ENCODE data around the gene RBM18. TPM values are rescaled to one million over a fixed set of nuclear protein-coding genes. Genes with fewer than 3 reads are reported as not detected.
A peak's percentile ranks its signal among the peaks of the same experiment; 100 is the strongest.

RBM18 gene
- polyA plus RNA-seq, 2 donors = 3.1 to 6.3 TPM

DNA sequence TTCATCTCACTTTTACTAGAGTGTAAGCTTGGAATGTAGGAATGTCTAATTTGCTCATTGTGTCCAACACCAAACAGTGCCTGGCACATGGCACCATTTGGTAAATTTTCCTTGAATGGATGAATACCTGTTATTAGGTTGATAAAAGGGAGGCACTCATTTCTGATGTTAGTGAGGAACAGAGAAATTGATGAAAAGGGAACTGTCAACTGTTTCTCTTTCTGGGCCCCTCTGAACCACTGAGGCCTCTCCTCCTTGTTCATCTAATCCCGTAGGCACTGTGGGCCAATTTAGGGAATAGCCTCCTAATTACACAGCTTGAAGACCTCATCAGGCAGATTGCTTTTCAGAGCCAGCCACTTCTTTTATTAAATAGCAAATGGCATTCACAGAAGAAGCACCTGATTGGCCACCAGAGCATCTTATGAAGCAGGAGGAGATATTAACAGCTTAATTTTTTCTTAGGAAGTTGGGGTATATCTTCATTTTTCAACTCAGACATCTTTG lies 22.6 kb upstream of the RBM18 start:
- H3K4me1 ChIP-seq (ENCODE audit: control insufficient read depth in 2 of 2, insufficient read depth in 2 of 2, low read length in 1 of 2) = no peaks in the 10 kb centered on the region
- no peak overlapping the region for H3K4me3 ChIP-seq (ENCODE audit: low read depth in 1 of 2, low read length in 2 of 2)
- no peak overlapping the region for H3K27ac ChIP-seq (ENCODE audit: low read depth in 2 of 2, low read length in 1 of 2)
- no peaks in the 10 kb centered on the region for H3K27me3 ChIP-seq (ENCODE audit: control insufficient read depth in 1 of 2, insufficient read depth in 2 of 2, low read length in 2 of 2)
- no peaks in the 10 kb centered on the region for H3K9me3 ChIP-seq (ENCODE audit: control insufficient read depth in 2 of 2, insufficient read depth in 1 of 2, low read depth in 1 of 2, low read length in 1 of 2)
- peaks cover 7 to 17% of the 10 kb centered on the region in 2 donors for H3K36me3 ChIP-seq (ENCODE audit: control insufficient read depth in 2 of 2, insufficient read depth in 2 of 2, low read length in 1 of 2)
- WGBS, 2 donors = 82 to 86% methylated on average over 1 of the region's 1 CpG

DNA sequence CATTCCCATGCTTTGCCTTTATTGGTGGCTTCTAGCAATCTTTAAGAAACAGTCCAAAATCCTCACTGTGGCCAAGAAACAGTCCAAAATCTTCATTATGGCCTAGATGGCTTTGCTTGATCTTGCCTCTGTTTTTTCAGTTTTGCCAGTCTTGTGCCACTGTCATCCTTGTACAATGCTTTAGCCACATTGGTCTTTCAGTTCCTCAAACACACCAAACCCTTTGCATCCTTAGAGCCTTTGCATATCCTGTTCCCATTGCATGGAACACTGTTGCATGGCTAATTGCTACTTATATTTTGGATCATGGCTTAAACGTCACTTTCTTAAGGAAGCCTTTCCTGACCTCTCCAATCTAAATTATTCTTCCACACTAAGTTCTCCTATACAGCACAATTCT lies 22.1 kb upstream of the RBM18 start:
- no peaks in the 10 kb centered on the region for H3K4me1 ChIP-seq (ENCODE audit: control insufficient read depth in 2 of 2, insufficient read depth in 2 of 2, low read length in 1 of 2)
- no peak overlapping the region for H3K27ac ChIP-seq (ENCODE audit: low read depth in 2 of 2, low read length in 1 of 2)
- no peaks in the 10 kb centered on the region for H3K27me3 ChIP-seq (ENCODE audit: control insufficient read depth in 1 of 2, insufficient read depth in 2 of 2, low read length in 2 of 2)
- no peaks in the 10 kb centered on the region for H3K9me3 ChIP-seq (ENCODE audit: control insufficient read depth in 2 of 2, insufficient read depth in 1 of 2, low read depth in 1 of 2, low read length in 1 of 2)
- 78 to 89% methylated on average over 1 of the region's 1 CpG for WGBS, 2 donors
- no peak overlapping the region for H3K4me3 ChIP-seq (ENCODE audit: low read depth in 1 of 2, low read length in 2 of 2)
- peaks cover 7 to 17% of the 10 kb centered on the region in 2 donors for H3K36me3 ChIP-seq (ENCODE audit: control insufficient read depth in 2 of 2, insufficient read depth in 2 of 2, low read length in 1 of 2)

DNA sequence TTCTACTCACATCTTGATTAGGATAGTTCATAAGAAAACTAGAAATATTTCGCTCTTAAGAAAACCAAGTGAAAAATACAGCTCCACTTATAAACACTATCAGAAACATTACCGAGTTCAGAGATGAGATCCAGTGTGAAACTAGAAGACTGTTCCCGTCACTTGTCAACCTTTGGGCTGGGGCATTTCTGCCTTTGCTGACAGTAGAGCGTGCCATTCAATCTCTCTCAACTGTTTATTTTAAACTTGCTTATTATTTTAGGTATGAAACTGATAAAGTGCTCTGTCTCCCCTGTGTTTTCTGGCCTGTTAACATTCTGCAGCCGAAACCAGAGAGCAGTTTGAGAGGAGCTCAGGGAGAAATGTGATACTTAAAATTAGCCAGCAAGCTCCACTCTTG lies 16.7 kb upstream of the RBM18 start:
- 91 to 92% methylated on average over 5 of the region's 5 CpGs for WGBS, 2 donors
- peaks cover 10 to 13% of the 10 kb centered on the region in 2 donors for H3K36me3 ChIP-seq (ENCODE audit: control insufficient read depth in 2 of 2, insufficient read depth in 2 of 2, low read length in 1 of 2)
- H3K4me1 ChIP-seq (ENCODE audit: control insufficient read depth in 2 of 2, insufficient read depth in 2 of 2, low read length in 1 of 2) = no peaks in the 10 kb centered on the region
- H3K9me3 ChIP-seq (ENCODE audit: control insufficient read depth in 2 of 2, insufficient read depth in 1 of 2, low read depth in 1 of 2, low read length in 1 of 2) = no peaks in the 10 kb centered on the region
- no peak overlapping the region for H3K27ac ChIP-seq (ENCODE audit: low read depth in 2 of 2, low read length in 1 of 2)
- no peaks in the 10 kb centered on the region for H3K27me3 ChIP-seq (ENCODE audit: control insufficient read depth in 1 of 2, insufficient read depth in 2 of 2, low read length in 2 of 2)
- H3K4me3 ChIP-seq (ENCODE audit: low read depth in 1 of 2, low read length in 2 of 2) = no peak overlapping the region

DNA sequence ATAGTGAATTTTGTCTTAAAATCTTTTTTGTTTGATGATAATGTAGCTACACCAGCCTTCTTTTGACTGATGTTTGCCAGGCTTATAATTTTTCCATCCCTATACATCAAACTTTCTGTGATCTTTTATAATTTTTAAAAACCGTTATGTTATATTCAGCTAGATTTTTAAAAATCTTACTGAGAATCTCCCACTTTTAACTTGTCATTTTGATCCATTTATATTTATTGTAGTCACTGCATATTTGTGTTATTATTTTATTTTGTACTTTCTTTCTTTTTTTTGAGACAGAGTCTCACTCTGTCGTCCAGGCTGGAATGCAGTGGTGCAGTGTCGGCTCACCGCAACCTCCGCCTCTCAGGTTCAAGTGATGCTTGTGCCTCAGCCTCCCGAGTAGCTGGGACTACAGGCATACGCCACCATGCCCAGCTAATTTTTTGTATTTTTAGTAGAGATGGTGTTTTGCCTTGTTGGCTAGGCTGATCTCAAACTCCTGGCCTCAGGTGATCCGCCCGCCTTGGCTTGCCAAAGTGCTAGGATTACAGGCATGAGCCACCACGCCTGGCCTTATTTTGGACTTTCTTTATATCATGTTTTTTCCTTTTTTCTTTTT lies 12.8 kb upstream of the RBM18 start:
- Histone ChIP-seq H3K27me3 (ENCODE audit: control insufficient read depth in 1 of 2, insufficient read depth in 2 of 2, low read length in 2 of 2) (no peaks in the 10 kb centered on the region), H3K36me3 (ENCODE audit: control insufficient read depth in 2 of 2, insufficient read depth in 2 of 2, low read length in 1 of 2) (peaks cover 3 to 8% of the 10 kb centered on the region in 2 donors), H3K27ac (ENCODE audit: low read depth in 2 of 2, low read length in 1 of 2) (no peak overlapping the region), H3K9me3 (ENCODE audit: control insufficient read depth in 2 of 2, insufficient read depth in 1 of 2, low read depth in 1 of 2, low read length in 1 of 2) (no peaks in the 10 kb centered on the region), H3K4me1 (ENCODE audit: control insufficient read depth in 2 of 2, insufficient read depth in 2 of 2, low read length in 1 of 2) (no peaks in the 10 kb centered on the region), H3K4me3 (ENCODE audit: low read depth in 1 of 2, low read length in 2 of 2) (no peak overlapping the region)
- WGBS, 2 donors = 97 to 98% methylated on average over 10 of the region's 10 CpGs

DNA sequence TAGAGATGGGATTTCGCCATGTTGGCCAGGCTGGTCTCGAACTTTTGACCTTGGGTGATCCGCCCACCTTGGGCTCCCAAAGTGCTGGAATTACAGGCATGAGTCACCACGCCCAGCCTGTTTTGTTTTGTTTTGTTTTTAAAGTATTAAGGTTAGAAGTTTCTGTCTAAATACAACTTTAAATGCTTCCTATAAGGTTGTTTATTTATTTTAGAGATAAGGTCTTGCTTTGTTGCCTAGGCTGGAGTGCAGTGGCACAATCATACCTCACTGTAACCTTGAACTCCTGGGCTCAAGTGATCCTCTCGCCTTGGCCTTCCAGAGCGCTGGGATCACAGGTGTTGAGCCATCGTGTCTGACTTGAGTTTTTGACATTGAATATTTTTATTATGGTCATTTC lies 11.5 kb upstream of the RBM18 start:
- H3K36me3 ChIP-seq (ENCODE audit: control insufficient read depth in 2 of 2, insufficient read depth in 2 of 2, low read length in 1 of 2) = peaks cover 3 to 7% of the 10 kb centered on the region in 2 donors
- H3K27ac ChIP-seq (ENCODE audit: low read depth in 2 of 2, low read length in 1 of 2) = no peak overlapping the region

DNA sequence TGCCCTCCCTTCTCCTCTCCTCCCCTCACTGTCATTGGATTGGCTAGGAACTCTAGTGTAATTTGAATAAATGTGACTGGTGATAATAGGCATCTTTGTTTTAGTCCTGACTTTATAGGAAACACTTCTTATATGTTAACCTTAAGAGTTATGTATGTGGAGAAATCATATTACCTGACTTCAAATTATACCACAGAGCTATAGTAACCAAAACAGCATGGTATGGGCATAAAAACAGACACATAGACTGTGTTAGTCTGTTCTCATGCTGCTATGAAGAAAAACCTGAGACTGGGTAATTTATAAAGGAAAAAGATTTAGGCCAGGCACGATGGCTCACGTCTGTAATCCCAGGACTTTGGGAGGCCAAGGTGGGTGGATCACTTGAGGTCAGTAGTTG lies 9.4 kb upstream of the RBM18 start:
- Histone ChIP-seq H3K27ac (ENCODE audit: low read depth in 2 of 2, low read length in 1 of 2) (no peak overlapping the region), H3K36me3 (ENCODE audit: control insufficient read depth in 2 of 2, insufficient read depth in 2 of 2, low read length in 1 of 2) (peaks cover 0 to 6% of the 10 kb centered on the region in 2 donors), H3K9me3 (ENCODE audit: control insufficient read depth in 2 of 2, insufficient read depth in 1 of 2, low read depth in 1 of 2, low read length in 1 of 2) (no peaks in the 10 kb centered on the region), H3K27me3 (ENCODE audit: control insufficient read depth in 1 of 2, insufficient read depth in 2 of 2, low read length in 2 of 2) (no peaks in the 10 kb centered on the region), H3K4me1 (ENCODE audit: control insufficient read depth in 2 of 2, insufficient read depth in 2 of 2, low read length in 1 of 2) (no peaks in the 10 kb centered on the region), H3K4me3 (ENCODE audit: low read depth in 1 of 2, low read length in 2 of 2) (no peak overlapping the region)
- WGBS, 2 donors = 93 to 100% methylated on average over 2 of the region's 2 CpGs

More for the DNA sequence above, 11.5 kb upstream of the RBM18 start:
- H3K4me1 ChIP-seq (ENCODE audit: control insufficient read depth in 2 of 2, insufficient read depth in 2 of 2, low read length in 1 of 2) = no peaks in the 10 kb centered on the region
- H3K4me3 ChIP-seq (ENCODE audit: low read depth in 1 of 2, low read length in 2 of 2) = no peak overlapping the region
- 91 to 95% methylated on average over 7 of the region's 7 CpGs for WGBS, 2 donors
- H3K27me3 ChIP-seq (ENCODE audit: control insufficient read depth in 1 of 2, insufficient read depth in 2 of 2, low read length in 2 of 2) = no peaks in the 10 kb centered on the region
- no peaks in the 10 kb centered on the region for H3K9me3 ChIP-seq (ENCODE audit: control insufficient read depth in 2 of 2, insufficient read depth in 1 of 2, low read depth in 1 of 2, low read length in 1 of 2)

DNA sequence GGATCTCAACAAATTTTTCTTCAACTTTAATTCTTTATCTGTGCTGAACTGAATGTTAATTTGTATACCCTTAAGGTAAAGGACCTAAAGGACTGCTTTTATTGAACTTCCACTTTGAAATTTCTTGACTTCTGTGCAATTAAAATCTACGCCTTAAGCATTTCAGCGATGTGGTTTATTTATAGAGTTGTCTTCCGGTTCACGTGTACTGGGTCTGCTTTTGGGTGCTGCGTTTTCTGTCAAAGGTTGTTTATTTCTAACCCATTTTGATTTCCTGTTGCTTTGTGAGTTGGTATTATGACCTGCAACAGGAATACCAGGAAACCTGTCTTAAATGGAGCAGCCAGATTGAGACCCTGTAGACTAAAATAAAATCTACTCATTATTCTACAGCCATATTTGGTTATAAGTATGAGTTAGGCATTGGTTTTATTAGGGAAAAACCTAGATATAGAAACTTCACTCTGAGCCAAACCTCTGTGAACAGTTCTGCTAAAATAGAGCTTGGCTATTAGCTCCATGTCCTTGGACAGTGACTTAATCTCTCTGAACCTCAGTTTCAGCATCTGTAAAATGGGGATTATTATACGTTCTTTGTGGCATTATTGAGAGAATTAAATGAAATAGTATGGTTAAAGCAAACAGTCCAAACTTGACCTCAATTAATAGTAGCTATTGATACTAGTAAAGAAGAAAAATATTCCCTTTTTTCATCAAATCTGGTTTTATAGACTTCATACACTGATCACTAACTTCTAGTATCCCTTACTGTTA lies 3.6 kb upstream of the RBM18 start:
- no peaks in the 10 kb centered on the region for H3K9me3 ChIP-seq (ENCODE audit: control insufficient read depth in 2 of 2, insufficient read depth in 1 of 2, low read depth in 1 of 2, low read length in 1 of 2)
- peaks cover 0 to 5% of the 10 kb centered on the region in 2 donors for H3K36me3 ChIP-seq (ENCODE audit: control insufficient read depth in 2 of 2, insufficient read depth in 2 of 2, low read length in 1 of 2)
- WGBS, 2 donors = 81 to 87% methylated on average over 6 of the region's 6 CpGs
- no peaks in the 10 kb centered on the region for H3K4me1 ChIP-seq (ENCODE audit: control insufficient read depth in 2 of 2, insufficient read depth in 2 of 2, low read length in 1 of 2)
- H3K27ac ChIP-seq (ENCODE audit: low read depth in 2 of 2, low read length in 1 of 2) = no peak overlapping the region
- H3K4me3 ChIP-seq (ENCODE audit: low read depth in 1 of 2, low read length in 2 of 2) = no peak overlapping the region
- H3K27me3 ChIP-seq (ENCODE audit: control insufficient read depth in 1 of 2, insufficient read depth in 2 of 2, low read length in 2 of 2) = no peaks in the 10 kb centered on the region

DNA sequence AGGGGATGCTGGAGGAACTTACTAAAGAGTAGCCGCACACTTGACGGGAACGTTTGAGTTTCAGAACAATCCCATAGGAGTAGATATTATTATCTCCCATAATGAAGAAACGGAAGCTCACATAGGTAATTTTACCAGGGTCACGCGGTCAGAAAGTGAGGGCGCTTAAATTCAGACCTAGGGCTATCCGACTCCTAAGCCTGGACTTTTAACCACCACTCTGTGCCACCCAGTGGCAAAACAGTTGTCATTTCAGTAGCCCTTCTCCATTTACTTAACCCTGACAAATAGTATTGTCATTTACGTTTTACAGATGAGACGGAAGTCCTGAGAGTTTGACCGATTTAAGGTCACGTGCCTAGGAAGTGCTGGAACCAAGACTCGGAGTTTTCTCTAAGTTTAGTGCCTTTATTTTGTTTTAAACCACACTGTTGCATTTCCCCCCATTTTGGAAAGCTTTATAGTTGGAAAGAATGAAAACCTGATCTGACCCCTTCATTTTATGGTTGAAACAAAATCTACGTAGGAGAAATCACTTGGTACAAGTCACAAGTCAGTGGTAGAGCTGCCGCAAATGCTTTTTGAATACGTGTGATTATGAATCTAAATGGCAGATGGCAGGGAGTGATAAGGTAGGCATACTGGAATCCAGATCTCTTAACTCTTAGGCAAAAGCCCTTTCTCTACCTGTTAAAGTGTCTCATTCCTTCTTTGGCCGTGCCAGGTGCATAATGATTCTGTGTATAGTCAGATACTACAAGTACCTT lies 692 bp upstream of the RBM18 start:
- peaks cover 0 to 7% of the 10 kb centered on the region in 2 donors for H3K36me3 ChIP-seq (ENCODE audit: control insufficient read depth in 2 of 2, insufficient read depth in 2 of 2, low read length in 1 of 2)
- peak overlapping the region; percentile 88 to 94 for H3K27ac ChIP-seq (ENCODE audit: low read depth in 2 of 2, low read length in 1 of 2)
- H3K27me3 ChIP-seq (ENCODE audit: control insufficient read depth in 1 of 2, insufficient read depth in 2 of 2, low read length in 2 of 2) = no peaks in the 10 kb centered on the region
- peaks cover 0 to 6% of the 10 kb centered on the region in 2 donors for H3K4me1 ChIP-seq (ENCODE audit: control insufficient read depth in 2 of 2, insufficient read depth in 2 of 2, low read length in 1 of 2)
- 6 to 9% methylated on average over 17 of the region's 17 CpGs for WGBS, 2 donors
- H3K9me3 ChIP-seq (ENCODE audit: control insufficient read depth in 2 of 2, insufficient read depth in 1 of 2, low read depth in 1 of 2, low read length in 1 of 2) = no peaks in the 10 kb centered on the region
- H3K4me3 ChIP-seq (ENCODE audit: low read depth in 1 of 2, low read length in 2 of 2) = peak overlapping the region; percentile 72 to 87

DNA sequence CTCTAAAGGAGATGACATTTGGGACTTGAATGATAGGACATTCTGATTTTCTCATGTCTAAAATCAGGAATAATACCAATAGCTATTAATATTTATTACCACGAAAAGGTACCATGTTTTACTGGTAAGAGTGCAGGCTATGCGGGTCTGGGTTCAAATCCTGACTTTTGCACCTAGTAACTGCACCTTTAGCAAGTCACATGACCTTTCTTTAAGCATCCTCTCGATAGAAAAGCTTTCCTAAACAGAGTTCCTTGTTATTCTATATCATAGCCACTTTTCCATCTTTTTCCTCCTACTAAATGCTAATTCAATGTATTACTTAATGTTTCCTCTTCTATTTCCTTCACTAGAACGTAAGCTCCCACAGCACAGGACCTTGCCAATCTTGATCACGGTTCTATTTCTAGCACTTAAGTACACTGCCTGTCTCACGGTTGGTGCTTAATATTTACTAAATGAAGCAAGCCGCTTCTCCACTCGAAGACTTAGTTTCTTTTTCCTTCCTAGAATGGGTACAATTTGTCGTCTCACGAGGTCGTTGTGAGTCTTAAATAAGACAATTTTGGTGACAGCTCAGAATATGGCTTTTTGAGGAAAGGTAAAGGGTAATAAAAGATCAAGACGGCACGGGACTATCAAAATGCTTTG lies 816 bp downstream of the RBM18 start:
- peaks cover 0 to 12% of the 10 kb centered on the region in 2 donors for H3K36me3 ChIP-seq (ENCODE audit: control insufficient read depth in 2 of 2, insufficient read depth in 2 of 2, low read length in 1 of 2)
- H3K9me3 ChIP-seq (ENCODE audit: control insufficient read depth in 2 of 2, insufficient read depth in 1 of 2, low read depth in 1 of 2, low read length in 1 of 2) = no peaks in the 10 kb centered on the region
- WGBS, 2 donors = 12 to 13% methylated on average over 13 of the region's 13 CpGs
- H3K4me1 ChIP-seq (ENCODE audit: control insufficient read depth in 2 of 2, insufficient read depth in 2 of 2, low read length in 1 of 2) = peaks cover 0 to 6% of the 10 kb centered on the region in 2 donors
- peak overlapping the region; percentile 72 to 87 for H3K4me3 ChIP-seq (ENCODE audit: low read depth in 1 of 2, low read length in 2 of 2)
- H3K27ac ChIP-seq (ENCODE audit: low read depth in 2 of 2, low read length in 1 of 2) = peak overlapping the region; percentile 88 to 94
- no peaks in the 10 kb centered on the region for H3K27me3 ChIP-seq (ENCODE audit: control insufficient read depth in 1 of 2, insufficient read depth in 2 of 2, low read length in 2 of 2)

All from esophagus (tissue), 2 donors.